Prostate gland (tissue), 2 donors: ENCODE data around the gene FGF11. TPM values are rescaled to one million over a fixed set of nuclear protein-coding genes. Genes with fewer than 3 reads are reported as not detected.
"Not testable (repeated sequence)": the region's sequence is repeated elsewhere in the genome, so short reads cannot be mapped to it uniquely, and the experiment has no call there.

Experiments
- DNase-seq: peaks from one replicate; pipeline ENCODE4 v3.0.0-alpha.2; 2019; ENCODE audit warnings: low spot score
- H3K27ac ChIP-seq, 2 donors: fragments of 200-600 bp; sonication (generic); 2 replicates each; pipeline ENCODE4 v1.5.1; 2017 to 2019
- H3K27me3 ChIP-seq: fragments of 200-600 bp; sonication (generic); replicated peaks from 2 replicates; pipeline ENCODE4 v1.5.1; 2019; ENCODE audit not compliant: insufficient read depth
- H3K36me3 ChIP-seq, 2 donors: fragments of 200-600 bp; sonication (generic); 1 replicate in 1 of 2; 2 replicates in 1 of 2; pipeline versions ENCODE4 v1.5.1 to v1.8.1; 2017 to 2019
- H3K4me1 ChIP-seq: fragments of 200-600 bp; sonication (generic); replicated peaks from 2 replicates; pipeline ENCODE4 v1.5.1; 2019
- H3K4me3 ChIP-seq, 2 donors: fragments of 200-600 bp; sonication (generic); 2 replicates each; pipeline ENCODE4 v1.5.1; 2017 to 2019
- H3K9me3 ChIP-seq: fragments of 200-600 bp; sonication (generic); 2 replicates; pipeline ENCODE4 v1.5.1; 2017
- POLR2A ChIP-seq: fragments of 450-650 bp; IDR thresholded peaks from one replicate; pipeline ENCODE4 v1.6.1; 2016; ENCODE audit warnings: antibody characterized with exemption, mild to moderate bottlenecking
- POLR2AphosphoS5 ChIP-seq: sonication (generic); formaldehyde crosslinking; IDR thresholded peaks from one replicate; pipeline ENCODE4 v1.6.1; 2017; ENCODE audit warnings: antibody characterized with exemption
- WGBS: methylation state at CpG from one replicate; pipeline ENCODE4 v1.1.5; 2018; 5-methylcytosine and 5-hydroxymethylcytosine counted together
- intact Hi-C: fragments of 100-400 bp; cut with DNase I; formaldehyde crosslinking; loops from one replicate; pipeline ENCODE4 v1.14.2; 2022
- total RNA-seq, 2 donors: library from RNA; depleted of rRNA; stranded (reverse); fragments of >200 nt; gene quantifications; one replicate each; pipeline ENCODE4 v1.1.0, GENCODE V29; 2016
- TF ChIP-seq, protein P1 (sequence below), 4 experiments: fragments of 200-600 bp in 2 of 4; fragments of 450-650 bp in 2 of 4; sonication (generic) in 2 of 4; IDR thresholded peaks; 1 replicate in 3 of 4; 2 replicates in 1 of 4; pipeline ENCODE4 v1.5.1; 2016 to 2019; ENCODE audit warnings: antibody characterized with exemption in 4 of 4, mild to moderate bottlenecking in 2 of 4, moderate library complexity in 2 of 4

The FGF11 gene
- total RNA-seq, 2 donors from 2014 or later: 1.2 to 4.2 TPM

DNA sequence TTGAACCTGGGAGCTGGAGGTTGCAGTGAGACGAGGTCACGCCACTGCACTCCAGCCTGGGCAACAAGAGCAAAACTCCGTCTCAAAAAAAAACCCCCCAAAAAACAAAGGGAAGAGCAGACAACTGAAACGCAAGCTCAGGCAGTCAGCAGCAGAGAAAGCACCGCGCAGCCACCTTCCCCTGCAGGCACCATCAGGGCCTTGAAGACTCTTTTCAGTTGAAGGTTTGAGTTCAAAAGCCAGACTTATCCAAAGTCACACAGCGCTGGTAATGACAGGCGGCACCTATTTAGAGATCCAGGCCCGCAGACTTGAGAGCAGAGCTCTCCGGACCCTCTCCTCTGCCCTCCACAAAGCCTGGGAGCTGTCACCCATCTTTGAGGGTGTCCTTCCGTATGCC lies 29.0 kb downstream of the FGF11 start:
- Histone ChIP-seq H3K27me3 (no peaks in the 10 kb centered on the region), H3K9me3 (no peaks in the 10 kb centered on the region), H3K4me1 (no peaks in the 10 kb centered on the region), H3K36me3 (peaks cover 4 to 5% of the 10 kb centered on the region in 2 donors), H3K27ac (peak overlapping the region in 1 of 2 donors; percentile 33), H3K4me3 (no peak overlapping the region)
- WGBS: 92% methylated on average over 11 of the region's 11 CpGs
- TF ChIP-seq POLR2A (no peak), POLR2AphosphoS5 (no peak)
- TF ChIP-seq, protein P1, sequence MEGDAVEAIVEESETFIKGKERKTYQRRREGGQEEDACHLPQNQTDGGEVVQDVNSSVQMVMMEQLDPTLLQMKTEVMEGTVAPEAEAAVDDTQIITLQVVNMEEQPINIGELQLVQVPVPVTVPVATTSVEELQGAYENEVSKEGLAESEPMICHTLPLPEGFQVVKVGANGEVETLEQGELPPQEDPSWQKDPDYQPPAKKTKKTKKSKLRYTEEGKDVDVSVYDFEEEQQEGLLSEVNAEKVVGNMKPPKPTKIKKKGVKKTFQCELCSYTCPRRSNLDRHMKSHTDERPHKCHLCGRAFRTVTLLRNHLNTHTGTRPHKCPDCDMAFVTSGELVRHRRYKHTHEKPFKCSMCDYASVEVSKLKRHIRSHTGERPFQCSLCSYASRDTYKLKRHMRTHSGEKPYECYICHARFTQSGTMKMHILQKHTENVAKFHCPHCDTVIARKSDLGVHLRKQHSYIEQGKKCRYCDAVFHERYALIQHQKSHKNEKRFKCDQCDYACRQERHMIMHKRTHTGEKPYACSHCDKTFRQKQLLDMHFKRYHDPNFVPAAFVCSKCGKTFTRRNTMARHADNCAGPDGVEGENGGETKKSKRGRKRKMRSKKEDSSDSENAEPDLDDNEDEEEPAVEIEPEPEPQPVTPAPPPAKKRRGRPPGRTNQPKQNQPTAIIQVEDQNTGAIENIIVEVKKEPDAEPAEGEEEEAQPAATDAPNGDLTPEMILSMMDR (IDR thresholded peaks at IDR 0.05): no peak
- no peak for DNase-seq
- intact Hi-C loops: no loop called here

GRCh38 chr17:7468804-7469389 lies 29.6 kb downstream of the FGF11 start:
- H3K27me3 ChIP-seq: no peaks in the 10 kb centered on the region
- H3K36me3 ChIP-seq: peaks cover 0 to 4% of the 10 kb centered on the region in 2 donors
- no peaks in the 10 kb centered on the region for H3K9me3 ChIP-seq
- H3K4me3 ChIP-seq: no peak overlapping the region
- intact Hi-C loops: no loop called here
- WGBS: 45% methylated on average over 12 of the region's 12 CpGs
- DNase-seq: no peak
- TF ChIP-seq POLR2A (no peak), POLR2AphosphoS5 (peak; percentile 37)
- peak overlapping the region; percentile 33 to 46 for H3K27ac ChIP-seq
- H3K4me1 ChIP-seq: no peaks in the 10 kb centered on the region

GRCh38 chr17:7469843-7470242 lies 30.5 kb downstream of the FGF11 start:
- H3K4me3 ChIP-seq, DNase-seq, H3K27ac ChIP-seq, H3K27me3 ChIP-seq, H3K36me3 ChIP-seq, intact Hi-C loops, H3K4me1 ChIP-seq, H3K9me3 ChIP-seq: not testable (repeated sequence)
- 91% methylated on average over 12 of the region's 12 CpGs for WGBS

GRCh38 chr17:7470457-7470973 lies 31.2 kb downstream of the FGF11 start:
- intact Hi-C loops, H3K27me3 ChIP-seq, H3K27ac ChIP-seq, H3K9me3 ChIP-seq, H3K36me3 ChIP-seq, DNase-seq, H3K4me1 ChIP-seq, H3K4me3 ChIP-seq: not testable (repeated sequence)
- WGBS: 65% methylated on average over 8 of the region's 8 CpGs

GRCh38 chr17:7471729-7472128 lies 32.4 kb downstream of the FGF11 start:
- Histone ChIP-seq H3K36me3 (peaks cover 0 to 2% of the 10 kb centered on the region in 2 donors), H3K27ac (no peak overlapping the region), H3K4me3 (no peak overlapping the region), H3K9me3 (no peaks in the 10 kb centered on the region), H3K27me3 (no peaks in the 10 kb centered on the region), H3K4me1 (peaks cover 11% of the 10 kb centered on the region)
- 84% methylated on average over 2 of the region's 2 CpGs for whole genome bisulfite sequencing
- intact Hi-C loops: no loop called here
- no peak for DNase-seq
- TF ChIP-seq, protein P1 (IDR thresholded peaks at IDR 0.05): no peak
- no peak for TF ChIP-seq POLR2AphosphoS5
- no peak for TF ChIP-seq POLR2A

- not testable (repeated sequence) for H3K9me3 ChIP-seq, H3K4me3 ChIP-seq, H3K27me3 ChIP-seq, DNase-seq, H3K27ac ChIP-seq, H3K36me3 ChIP-seq
- intact Hi-C loops: loop anchor here (5.0 kb wide), 2 partner anchors 37 to 72 kb away; partner anchors contain the start of genes FGF11, TMEM102 and TMEM256
- WGBS: 86% methylated on average over 8 of the region's 8 CpGs
- H3K4me1 ChIP-seq: peaks cover 22% of the 10 kb centered on the region
Observed at GRCh38 chr17:7474767-7475166, 35.5 kb downstream of the FGF11 start.
